ENCODE measurements around the gene RFC2. TPM values are rescaled to one million over a fixed set of nuclear protein-coding genes. Genes with fewer than 3 reads are reported as not detected.
"Not testable (repeated sequence)": the region's sequence is repeated elsewhere in the genome, so short reads cannot be mapped to it uniquely, and the experiment has no call there.

The RFC2 gene
- total RNA-seq, 1 donor from 2014 or later, result 15.7 TPM

- DNase-seq (ENCODE audit: low read depth in 2 of 2), result no peak
These were observed 1.3 kb downstream of the RFC2 start for GRCh38 chr7:74252893-74253292.

- not testable (repeated sequence) for DNase-seq (ENCODE audit: low read depth in 2 of 2)
These were observed 5.1 kb downstream of the RFC2 start for GRCh38 chr7:74249058-74249457.

GRCh38 chr7:74248156-74248555, 6.0 kb downstream of the RFC2 start:
- DNase-seq (ENCODE audit: low read depth in 2 of 2), result no peak

- DNase-seq (ENCODE audit: low read depth in 2 of 2), result no peak
These were observed 7.7 kb downstream of the RFC2 start for GRCh38 chr7:74246497-74246896.

- no peak for DNase-seq (ENCODE audit: low read depth in 2 of 2)
These were observed 12.1 kb downstream of the RFC2 start for GRCh38 chr7:74242122-74242443.

- no peak for DNase-seq (ENCODE audit: low read depth in 2 of 2)
These were observed 13.7 kb downstream of the RFC2 start for GRCh38 chr7:74240482-74240881.

- DNase-seq (ENCODE audit: low read depth in 2 of 2), result no peak
These were observed 17.9 kb downstream of the RFC2 start for GRCh38 chr7:74236284-74236683.

- no peak for DNase-seq (ENCODE audit: low read depth in 2 of 2)
These were observed 18.5 kb downstream of the RFC2 start for GRCh38 chr7:74235518-74236268.

GRCh38 chr7:74233655-74234285, 20.4 kb downstream of the RFC2 start:
- peak in 1 of 2 donors; percentile 26 for DNase-seq (ENCODE audit: low read depth in 2 of 2)

GRCh38 chr7:74231232-74231590, 23.0 kb downstream of the RFC2 start:
- no peak for DNase-seq (ENCODE audit: low read depth in 2 of 2)

GRCh38 chr7:74230446-74231231, 23.6 kb downstream of the RFC2 start:
- DNase-seq (ENCODE audit: low read depth in 2 of 2), result no peak

GRCh38 chr7:74228951-74229900, 25.0 kb downstream of the RFC2 start:
- DNase-seq (ENCODE audit: low read depth in 2 of 2), result no peak

- DNase-seq (ENCODE audit: low read depth in 2 of 2), result no peak
These were observed 27.6 kb downstream of the RFC2 start for GRCh38 chr7:74226633-74227032.

GRCh38 chr7:74225400-74225799, 28.8 kb downstream of the RFC2 start:
- no peak for DNase-seq (ENCODE audit: low read depth in 2 of 2)

GRCh38 chr7:74224907-74225306, 29.3 kb downstream of the RFC2 start:
- DNase-seq (ENCODE audit: low read depth in 2 of 2), result not testable (repeated sequence)

GRCh38 chr7:74224511-74224832, 29.7 kb downstream of the RFC2 start:
- no peak for DNase-seq (ENCODE audit: low read depth in 2 of 2)

GRCh38 chr7:74223711-74224510, 30.3 kb downstream of the RFC2 start:
- DNase-seq (ENCODE audit: low read depth in 2 of 2), result no peak

GRCh38 chr7:74222851-74223710, 31.1 kb downstream of the RFC2 start:
- no peak for DNase-seq (ENCODE audit: low read depth in 2 of 2)

GRCh38 chr7:74221713-74222112, 32.5 kb downstream of the RFC2 start:
- DNase-seq (ENCODE audit: low read depth in 2 of 2), result no peak

- DNase-seq (ENCODE audit: low read depth in 2 of 2), result no peak
These were observed 34.0 kb downstream of the RFC2 start for GRCh38 chr7:74220229-74220628.
